Activated CD4-positive, alpha-beta T cell treated with anti-CD3 and anti-CD28 coated beads, Interleukin-2, amount 50 U/mL, for 24 hours (primary cell): ENCODE data around the gene FGD5.

Experiments used
- DNase-seq, 2 donors: peaks; one replicate each; pipeline ENCODE4 v3.0.0-alpha.2; 2020; ENCODE audit warnings: low read depth in 1 of 2, low spot score in 1 of 2

Gene FGD5

GRCh38 chr3:14829811-14830210, 11.0 kb downstream of the FGD5 start:
- DNase-seq, result no peak

- no peak for DNase-seq
Observed at GRCh38 chr3:14831916-14832450, 13.2 kb downstream of the FGD5 start.

GRCh38 chr3:14832975-14833722, 14.4 kb downstream of the FGD5 start:
- no peak for DNase-seq

GRCh38 chr3:14834121-14834520, 15.4 kb downstream of the FGD5 start:
- DNase-seq, result no peak

GRCh38 chr3:14834807-14835466, 16.2 kb downstream of the FGD5 start:
- DNase-seq, result no peak

- no peak for DNase-seq
Observed at GRCh38 chr3:14836049-14836468, 17.3 kb downstream of the FGD5 start.

- DNase-seq, result no peak
Observed at GRCh38 chr3:14837186-14837877, 18.6 kb downstream of the FGD5 start.

- no peak for DNase-seq
Observed at GRCh38 chr3:14837878-14838258, 19.1 kb downstream of the FGD5 start.

GRCh38 chr3:14839236-14839635, 20.5 kb downstream of the FGD5 start:
- no peak for DNase-seq

- DNase-seq, result no peak
Observed at GRCh38 chr3:14841836-14842235, 23.1 kb downstream of the FGD5 start.

GRCh38 chr3:14842277-14842676, 23.5 kb downstream of the FGD5 start:
- no peak for DNase-seq

GRCh38 chr3:14843321-14843720, 24.6 kb downstream of the FGD5 start:
- no peak for DNase-seq

GRCh38 chr3:14844386-14845170, 25.8 kb downstream of the FGD5 start:
- DNase-seq, result no peak

GRCh38 chr3:14845180-14845579, 26.4 kb downstream of the FGD5 start:
- no peak for DNase-seq

GRCh38 chr3:14845826-14846225, 27.1 kb downstream of the FGD5 start:
- DNase-seq, result no peak

- no peak for DNase-seq
Observed at GRCh38 chr3:14846226-14846880, 27.6 kb downstream of the FGD5 start.

GRCh38 chr3:14847613-14848541, 29.1 kb downstream of the FGD5 start:
- DNase-seq, result no peak

- DNase-seq, result no peak
Observed at GRCh38 chr3:14848906-14849305, 30.1 kb downstream of the FGD5 start.

GRCh38 chr3:14849638-14850230, 31.0 kb downstream of the FGD5 start:
- DNase-seq, result no peak
